ENCODE data around the gene LINGO4. TPM values are rescaled to one million over a fixed set of nuclear protein-coding genes. Genes with fewer than 3 reads are reported as not detected.

Gene LINGO4
- total and polyA plus RNA-seq, 10 of the 15 experiments (the other 5 are each of a cell fraction or from before 2014, with no cell fraction given): not detected

DNA sequence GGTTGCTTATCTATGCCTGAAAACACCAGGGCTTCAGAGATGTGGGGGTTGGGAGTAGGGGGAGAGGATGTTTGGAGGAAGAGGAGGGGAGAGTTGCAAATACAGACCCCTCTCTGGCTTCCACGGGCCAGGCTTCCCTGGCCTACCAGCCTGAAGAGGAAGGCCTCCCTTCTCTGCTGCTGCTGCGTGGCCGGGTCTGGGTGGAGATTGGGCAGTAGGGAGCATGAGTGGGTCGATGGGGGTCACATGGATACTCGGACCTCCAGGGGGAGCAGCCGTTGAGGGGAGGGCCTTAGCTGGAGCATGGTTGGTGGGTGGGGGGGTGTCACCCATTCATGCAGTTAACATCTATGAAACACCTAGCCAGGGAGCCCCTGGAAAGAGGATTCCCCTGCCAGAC lies 24.8 kb upstream of the LINGO4 start (continued):
- TF ChIP-seq USF2 (IDR thresholded peaks at IDR 0.05; ENCODE audit: borderline replicate concordance, low read depth, low read length): no peak
- TF ChIP-seq IKZF1 (conservative IDR thresholded peaks at IDR 0.05): no peak
- TF ChIP-seq RUNX3 (IDR thresholded peaks at IDR 0.05; ENCODE audit: low read length): no peak
- no peak for TF ChIP-seq RFX5 (IDR thresholded peaks at IDR 0.05; ENCODE audit: low read depth, low read length)
- no peak for TF ChIP-seq RB1 (IDR thresholded peaks at IDR 0.05; ENCODE audit: borderline replicate concordance)
- TF ChIP-seq RCOR1 (conservative IDR thresholded peaks at IDR 0.05; ENCODE audit: low read depth, low read length): no peak
- TF ChIP-seq SMAD5 (IDR thresholded peaks at IDR 0.05; ENCODE audit: low read depth): no peak

DNA sequence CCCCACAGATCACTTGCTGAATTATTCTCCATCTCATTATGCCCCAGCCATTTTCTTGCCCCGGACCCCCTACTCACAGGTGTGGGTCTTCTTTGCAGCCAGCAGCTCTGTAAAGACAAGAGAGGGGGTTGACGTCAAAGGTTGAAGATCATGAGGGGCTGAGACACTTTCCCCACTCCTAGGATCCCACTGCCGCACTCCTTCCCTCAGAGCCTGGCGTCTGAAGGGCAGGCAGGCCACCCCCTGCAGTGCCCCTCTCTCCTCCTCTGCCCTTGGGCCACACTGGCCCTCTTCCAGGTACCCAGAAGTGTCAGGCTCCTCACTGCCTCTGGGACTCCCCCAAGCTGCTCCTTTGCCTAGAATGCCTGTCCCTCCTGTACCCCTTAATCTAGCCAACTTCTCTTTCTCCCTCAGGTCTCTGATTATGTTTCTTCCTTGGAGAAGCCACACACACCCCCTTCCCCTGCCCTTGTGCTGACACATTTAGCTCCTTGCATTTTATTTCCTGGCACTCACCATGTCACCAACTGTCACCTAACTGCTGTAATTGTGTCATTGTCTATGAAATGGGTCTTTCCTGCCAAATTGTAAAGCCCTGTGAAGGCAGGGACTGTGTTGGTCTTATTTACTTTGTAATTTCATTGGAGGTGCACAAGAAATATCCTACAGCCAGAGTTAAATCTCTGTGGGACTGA lies 24.3 kb upstream of the LINGO4 start:
- H3K27ac ChIP-seq (ENCODE audit: control insufficient read depth, insufficient read depth): no peak overlapping the region
- H4K20me1 ChIP-seq (ENCODE audit: control insufficient read depth, insufficient read depth): no peaks in the 10 kb centered on the region
- FAIRE-seq: no peak
- 18% methylated on average over 4 of the region's 4 CpGs for WGBS (ENCODE audit: insufficient coverage, insufficient replicate concordance, low lambda C conversion rate, missing lambda C conversion rate)
- no peaks in the 10 kb centered on the region for H3K27me3 ChIP-seq (replicated peaks in 1 of 2; ENCODE audit: control insufficient read depth in 2 of 2, insufficient read depth in 2 of 2, low read length in 1 of 2)
- no peaks in the 10 kb centered on the region for H3K9me3 ChIP-seq (replicated peaks; ENCODE audit: control insufficient read depth, insufficient read depth, low read length)
- H3K4me2 ChIP-seq (ENCODE audit: control insufficient read depth, insufficient read depth): no peak overlapping the region
- no peak overlapping the region for H2AFZ ChIP-seq (ENCODE audit: control insufficient read depth, low read depth, low read length)
- in situ Hi-C loops (cut with MboI): loop anchor here (10.0 kb wide), 2 partner anchors 385 to 535 kb away; no protein-coding TSS in a partner anchor
- ChIA-PET CTCF (interaction anchor here (1.0 to 1.9 kb wide), 2 partner anchors 11 to 295 kb away, joined by 4 to 6 read pairs; partner anchors contain the start of gene C2CD4D), POLR2A (no interaction called here), RAD21 (ENCODE audit: unreplicated experiment) (no interaction called here), SMC1A (ENCODE audit: uncharacterized antibody, unreplicated experiment) (no interaction called here)
- no peak overlapping the region for H3K4me3 ChIP-seq
- H3K9ac ChIP-seq (ENCODE audit: control insufficient read depth, insufficient read depth, low read length): no peak overlapping the region
- H3K4me1 ChIP-seq (ENCODE audit: control insufficient read depth, insufficient read depth, low read length): peaks cover 5% of the 10 kb centered on the region
- H3K79me2 ChIP-seq (ENCODE audit: control insufficient read depth, insufficient read depth, low read length): no peaks in the 10 kb centered on the region
- H3K36me3 ChIP-seq (ENCODE audit: control insufficient read depth in 2 of 2, insufficient read depth in 2 of 2, low read length in 1 of 2): no peaks in the 10 kb centered on the region
- DNase-seq (ENCODE audit: low read depth, low spot score): no peak
- ATAC-seq: no peak
- no TSS peak for BruUV-seq (replicated peaks)
- intact Hi-C loops (cut with micrococcal nuclease; ENCODE audit: unreplicated experiment): loop anchor here (10.0 kb wide), 1 partner anchor 115 kb away; the partner anchor contains the start of gene CELF3
- no peak for TF ChIP-seq EZH2 (IDR thresholded peaks at IDR 0.05; ENCODE audit: borderline replicate concordance, control insufficient read depth, low read depth, low read length)
- TF ChIP-seq HCFC1 (IDR thresholded peaks at IDR 0.05; ENCODE audit: low read length): no peak
- no peak for TF ChIP-seq SREBF1 (IDR thresholded peaks at IDR 0.05; ENCODE audit: low read length)
- TF ChIP-seq SKIL (IDR thresholded peaks at IDR 0.05; ENCODE audit: low read depth, poor library complexity, severe bottlenecking): no peak
- no peak for TF ChIP-seq TAF1 (IDR thresholded peaks at IDR 0.05; ENCODE audit: borderline replicate concordance, low read depth, low read length)
- TF ChIP-seq, protein P1, sequence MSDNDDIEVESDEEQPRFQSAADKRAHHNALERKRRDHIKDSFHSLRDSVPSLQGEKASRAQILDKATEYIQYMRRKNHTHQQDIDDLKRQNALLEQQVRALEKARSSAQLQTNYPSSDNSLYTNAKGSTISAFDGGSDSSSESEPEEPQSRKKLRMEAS (IDR thresholded peaks at IDR 0.05; ENCODE audit: low read depth, low read length): no peak
- TF ChIP-seq FOXM1 (IDR thresholded peaks at IDR 0.05; ENCODE audit: low read depth, low read length): no peak
- TF ChIP-seq KLF5 (IDR thresholded peaks at IDR 0.05; ENCODE audit: partially characterized antibody): no peak
- TF ChIP-seq, protein P2, sequence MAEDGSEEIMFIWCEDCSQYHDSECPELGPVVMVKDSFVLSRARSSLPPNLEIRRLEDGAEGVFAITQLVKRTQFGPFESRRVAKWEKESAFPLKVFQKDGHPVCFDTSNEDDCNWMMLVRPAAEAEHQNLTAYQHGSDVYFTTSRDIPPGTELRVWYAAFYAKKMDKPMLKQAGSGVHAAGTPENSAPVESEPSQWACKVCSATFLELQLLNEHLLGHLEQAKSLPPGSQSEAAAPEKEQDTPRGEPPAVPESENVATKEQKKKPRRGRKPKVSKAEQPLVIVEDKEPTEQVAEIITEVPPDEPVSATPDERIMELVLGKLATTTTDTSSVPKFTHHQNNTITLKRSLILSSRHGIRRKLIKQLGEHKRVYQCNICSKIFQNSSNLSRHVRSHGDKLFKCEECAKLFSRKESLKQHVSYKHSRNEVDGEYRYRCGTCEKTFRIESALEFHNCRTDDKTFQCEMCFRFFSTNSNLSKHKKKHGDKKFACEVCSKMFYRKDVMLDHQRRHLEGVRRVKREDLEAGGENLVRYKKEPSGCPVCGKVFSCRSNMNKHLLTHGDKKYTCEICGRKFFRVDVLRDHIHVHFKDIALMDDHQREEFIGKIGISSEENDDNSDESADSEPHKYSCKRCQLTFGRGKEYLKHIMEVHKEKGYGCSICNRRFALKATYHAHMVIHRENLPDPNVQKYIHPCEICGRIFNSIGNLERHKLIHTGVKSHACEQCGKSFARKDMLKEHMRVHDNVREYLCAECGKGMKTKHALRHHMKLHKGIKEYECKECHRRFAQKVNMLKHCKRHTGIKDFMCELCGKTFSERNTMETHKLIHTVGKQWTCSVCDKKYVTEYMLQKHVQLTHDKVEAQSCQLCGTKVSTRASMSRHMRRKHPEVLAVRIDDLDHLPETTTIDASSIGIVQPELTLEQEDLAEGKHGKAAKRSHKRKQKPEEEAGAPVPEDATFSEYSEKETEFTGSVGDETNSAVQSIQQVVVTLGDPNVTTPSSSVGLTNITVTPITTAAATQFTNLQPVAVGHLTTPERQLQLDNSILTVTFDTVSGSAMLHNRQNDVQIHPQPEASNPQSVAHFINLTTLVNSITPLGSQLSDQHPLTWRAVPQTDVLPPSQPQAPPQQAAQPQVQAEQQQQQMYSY (CRISPR knock-in tag; IDR thresholded peaks at IDR 0.05): no peak

All from GM12878 (cell line).